HG02759 (cell line): ENCODE measurements around the gene PDZD2.
A peak's percentile ranks its signal among the peaks of the same experiment; 100 is the strongest.

ENCODE experiments used
- ATAC-seq: cut with Tn5 transposase; IDR thresholded peaks from one replicate; pipeline ENCODE4 v1.9.1; 2021; ENCODE audit warnings: mild to moderate bottlenecking, moderate library complexity; ENCODE audit not compliant: unreplicated experiment

PDZD2 gene

DNA sequence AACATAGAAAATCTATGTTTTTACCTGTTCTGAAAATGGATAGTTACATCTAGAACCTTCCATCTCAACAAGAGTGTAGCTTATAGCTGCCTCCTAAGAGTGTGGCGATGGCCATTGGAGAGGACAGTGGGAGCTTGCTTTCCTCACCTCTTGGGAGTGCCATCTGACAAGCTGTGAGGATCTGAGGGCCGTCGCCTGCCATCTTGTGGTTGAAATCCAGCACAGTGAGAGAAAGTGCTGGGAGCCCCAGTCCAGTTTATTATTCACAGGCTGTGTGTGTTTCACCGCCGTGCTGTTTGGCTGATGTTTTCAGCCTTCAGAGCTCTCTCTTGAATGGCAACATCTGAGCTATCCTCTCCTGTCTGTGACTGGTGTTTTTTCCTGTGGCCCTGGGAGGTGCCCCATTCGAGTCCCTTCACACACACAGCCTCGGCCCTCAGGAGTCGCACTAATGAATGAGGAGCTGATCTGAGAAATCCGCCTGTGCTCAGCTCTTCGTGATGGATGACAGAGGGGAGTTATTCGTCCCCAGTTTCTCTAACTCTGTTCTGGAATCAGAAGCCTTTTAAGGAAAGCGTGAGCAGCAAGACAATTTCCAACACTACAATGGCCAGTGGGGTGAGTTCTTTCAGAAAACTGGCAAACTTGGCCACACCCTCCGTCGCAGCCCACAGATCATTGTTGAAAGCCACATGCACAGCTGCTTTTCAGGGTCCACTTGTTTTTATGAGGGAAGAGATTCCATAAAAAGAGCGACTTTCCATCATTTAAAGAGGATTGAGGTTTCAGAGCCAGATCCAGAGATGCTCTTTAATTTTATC, 170.3 kb downstream of the PDZD2 start:
- peak; percentile 66 for ATAC-seq

DNA sequence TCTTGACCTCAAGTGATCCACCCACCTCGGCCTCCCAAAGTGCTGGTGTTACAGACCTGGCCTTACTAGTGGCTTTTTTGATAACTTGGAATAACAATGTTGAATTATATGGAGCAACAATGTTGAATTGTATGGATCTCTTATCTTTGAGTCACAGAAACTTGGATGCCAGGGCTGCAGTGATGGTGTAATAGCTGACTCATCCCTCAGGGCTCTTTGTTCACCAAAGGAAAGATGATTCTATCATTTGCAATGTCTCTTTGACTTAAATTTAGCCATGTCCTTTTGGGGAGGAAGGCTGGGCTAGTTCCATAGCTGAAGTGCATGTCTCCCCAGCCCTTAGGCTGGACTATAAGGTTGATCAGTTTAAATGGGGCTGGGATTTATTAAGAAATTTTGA, 172.3 kb downstream of the PDZD2 start:
- no peak for ATAC-seq

DNA sequence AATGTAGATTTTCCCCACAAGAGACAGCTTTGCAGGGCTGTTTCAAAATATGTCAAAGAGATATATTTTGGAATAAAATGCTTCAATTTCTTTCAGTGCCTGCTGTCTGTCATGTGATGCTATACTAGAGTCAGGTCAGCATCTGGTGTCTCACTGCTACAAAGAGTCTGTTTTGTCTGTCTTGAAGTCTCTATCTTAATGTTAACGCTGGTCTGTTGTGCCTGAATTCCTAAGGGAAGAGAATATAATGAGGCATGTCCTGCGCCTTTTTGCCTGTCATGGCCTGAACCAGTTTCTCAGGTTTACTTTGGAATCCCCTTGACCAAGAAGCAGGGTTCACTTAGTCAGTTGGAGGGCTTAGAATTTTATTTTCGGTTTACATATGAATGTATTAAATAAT, 176.4 kb downstream of the PDZD2 start:
- no peak for ATAC-seq

DNA sequence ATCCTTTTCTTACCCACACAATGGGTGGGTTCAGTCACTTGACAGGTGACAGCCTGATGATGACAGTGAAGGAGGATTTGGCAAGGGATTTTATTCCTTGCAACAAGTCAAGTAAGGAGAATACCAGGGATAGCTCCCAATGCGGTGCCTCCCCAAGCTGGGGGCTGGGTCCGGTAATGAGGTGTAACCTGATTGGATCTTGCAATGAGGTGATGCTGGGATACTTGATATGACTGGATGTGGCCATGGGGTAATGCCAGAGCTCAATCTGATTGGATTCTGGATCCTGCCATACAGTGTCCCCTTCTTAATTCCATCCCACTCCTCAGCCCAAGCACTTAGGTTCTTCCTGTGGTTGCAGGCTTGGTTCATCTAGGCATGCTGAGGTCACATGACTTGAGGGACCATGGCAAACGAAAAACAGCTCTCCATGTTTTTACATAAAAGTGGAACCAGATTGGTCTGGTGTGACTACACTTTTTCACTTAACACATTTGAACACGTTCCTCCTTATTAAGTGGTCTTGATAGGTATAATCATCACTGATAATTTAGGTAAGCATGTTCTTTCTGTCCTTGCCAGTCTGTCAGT, 181.1 kb downstream of the PDZD2 start:
- ATAC-seq = no peak

DNA sequence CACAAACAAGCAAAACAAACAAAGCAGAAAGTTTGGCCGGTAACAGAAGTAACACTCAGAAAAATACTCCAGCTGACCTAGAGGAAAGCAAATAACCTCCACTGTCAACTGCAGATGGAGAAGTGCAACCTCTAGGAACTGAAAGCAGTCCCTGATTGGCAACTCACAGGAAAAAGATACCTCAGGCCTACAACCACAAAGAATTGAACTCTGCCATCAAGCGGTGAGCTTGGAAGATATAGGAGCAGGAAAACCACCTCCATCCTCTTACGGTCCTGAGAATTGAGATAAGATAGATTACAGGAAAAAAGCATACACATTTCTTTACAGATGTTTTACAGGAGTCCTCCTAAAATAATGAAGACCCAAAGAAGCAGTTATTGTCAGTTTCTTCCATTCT, 184.5 kb downstream of the PDZD2 start:
- ATAC-seq = no peak

DNA sequence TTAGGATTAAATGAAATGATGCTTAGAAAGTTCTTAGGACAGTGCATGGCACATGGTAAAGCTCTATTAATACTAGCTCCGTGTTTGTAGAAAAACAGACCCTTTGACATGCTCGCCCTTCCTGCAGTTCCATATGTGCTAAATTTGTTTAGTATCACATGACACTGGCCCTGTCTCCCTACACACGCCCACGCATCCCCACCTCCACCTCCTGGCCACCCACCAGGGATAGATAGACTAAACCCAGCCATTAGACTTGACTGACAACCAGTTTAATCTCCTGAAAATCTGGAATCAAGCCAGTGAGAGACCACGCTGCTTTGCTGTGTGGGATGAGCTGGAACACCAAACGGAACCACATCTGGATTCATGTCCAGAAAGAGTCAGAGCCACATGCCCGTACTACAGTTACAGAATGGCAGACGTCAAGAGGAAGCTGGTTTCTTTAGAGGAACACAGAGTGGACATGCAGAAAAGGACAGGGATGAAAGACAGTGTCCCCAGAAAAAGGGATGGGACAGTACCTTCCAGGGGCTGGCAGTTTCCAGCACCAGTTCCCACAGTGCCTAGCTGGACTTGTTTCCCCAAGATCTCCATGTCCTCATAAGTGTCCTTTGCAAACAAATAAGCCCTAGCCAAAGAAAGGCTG, 186.1 kb downstream of the PDZD2 start:
- ATAC-seq = no peak

DNA sequence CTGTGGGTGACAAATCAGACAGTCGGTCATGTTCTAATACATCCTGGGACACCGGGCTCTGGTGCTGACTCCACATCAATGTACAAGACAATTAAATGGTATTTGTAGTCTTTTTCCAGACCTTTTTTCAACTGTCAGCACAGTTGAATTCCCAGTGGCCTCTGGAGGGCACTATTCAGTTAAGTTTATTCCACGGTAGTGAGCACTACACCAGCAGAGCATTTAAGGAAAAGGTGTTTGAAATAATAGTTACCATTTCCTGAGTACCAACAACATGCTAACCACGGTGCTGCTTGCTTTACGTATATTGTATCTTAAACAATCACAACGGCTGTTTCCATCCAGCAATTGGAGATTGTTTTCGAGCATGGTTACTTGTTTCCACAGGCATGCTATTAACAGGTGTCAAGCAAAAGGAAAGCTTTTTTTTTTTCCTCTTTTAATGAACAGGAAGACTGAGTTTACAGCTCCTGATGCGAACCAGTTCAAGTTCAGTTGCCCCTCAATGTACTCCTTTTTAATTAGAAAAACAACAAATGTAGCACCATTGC, 186.7 kb downstream of the PDZD2 start:
- ATAC-seq = no peak

DNA sequence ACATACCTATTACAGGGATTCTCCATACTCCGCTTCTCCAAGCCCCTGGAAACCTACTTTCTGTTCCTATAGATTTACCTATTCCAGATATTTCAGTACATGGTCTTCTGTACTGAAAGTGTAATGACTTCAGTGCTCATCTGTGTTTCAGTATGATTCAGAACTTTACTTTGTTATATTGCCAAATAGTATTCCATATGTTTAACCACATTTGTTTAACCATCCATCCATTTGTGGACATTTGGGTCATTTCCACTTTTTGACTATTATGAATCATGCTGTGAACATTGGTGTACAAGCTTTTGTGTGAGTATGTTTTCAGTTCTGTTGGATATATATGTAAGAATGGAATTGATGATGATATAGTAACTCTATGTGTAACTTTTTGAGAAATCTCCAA, 188.9 kb downstream of the PDZD2 start:
- ATAC-seq = no peak

DNA sequence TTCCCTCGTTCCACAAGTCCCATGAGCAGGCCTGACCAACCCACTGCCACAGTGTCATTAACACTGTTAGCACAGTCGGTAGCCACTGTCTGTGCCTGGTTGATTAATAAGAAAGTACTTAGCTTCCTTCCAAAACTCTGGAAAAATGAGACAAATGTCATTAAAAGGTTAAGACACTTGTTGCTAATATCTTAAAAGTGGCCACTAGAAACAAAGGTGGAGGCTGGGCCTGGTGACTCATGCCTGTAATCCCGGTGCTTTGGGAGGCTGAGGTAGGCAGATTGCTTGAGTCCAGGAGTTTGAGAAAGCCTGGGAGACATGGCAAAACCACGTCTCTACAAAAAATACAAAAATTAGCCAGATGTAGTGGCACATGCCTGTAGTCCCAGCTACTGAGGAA, 194.0 kb downstream of the PDZD2 start:
- ATAC-seq = no peak

DNA sequence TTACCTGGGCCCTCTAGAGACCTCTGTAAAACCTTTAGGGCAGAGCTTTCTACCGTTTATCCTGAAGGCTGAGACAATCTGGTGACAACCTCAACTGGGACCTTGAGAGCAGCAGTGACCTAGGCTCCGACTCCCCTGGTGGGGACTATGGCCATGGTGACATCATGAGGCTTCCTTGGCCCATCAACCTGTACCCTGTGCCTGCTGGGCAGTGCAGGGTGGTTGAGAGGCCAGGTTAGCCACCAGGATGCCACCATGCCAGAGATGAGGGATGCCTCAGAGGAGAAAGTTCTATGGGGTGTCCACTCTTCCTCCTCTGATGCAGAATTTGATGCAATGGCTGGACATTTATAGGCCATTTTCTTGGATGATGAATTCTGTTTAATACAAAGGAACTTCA, 194.8 kb downstream of the PDZD2 start:
- ATAC-seq = no peak

DNA sequence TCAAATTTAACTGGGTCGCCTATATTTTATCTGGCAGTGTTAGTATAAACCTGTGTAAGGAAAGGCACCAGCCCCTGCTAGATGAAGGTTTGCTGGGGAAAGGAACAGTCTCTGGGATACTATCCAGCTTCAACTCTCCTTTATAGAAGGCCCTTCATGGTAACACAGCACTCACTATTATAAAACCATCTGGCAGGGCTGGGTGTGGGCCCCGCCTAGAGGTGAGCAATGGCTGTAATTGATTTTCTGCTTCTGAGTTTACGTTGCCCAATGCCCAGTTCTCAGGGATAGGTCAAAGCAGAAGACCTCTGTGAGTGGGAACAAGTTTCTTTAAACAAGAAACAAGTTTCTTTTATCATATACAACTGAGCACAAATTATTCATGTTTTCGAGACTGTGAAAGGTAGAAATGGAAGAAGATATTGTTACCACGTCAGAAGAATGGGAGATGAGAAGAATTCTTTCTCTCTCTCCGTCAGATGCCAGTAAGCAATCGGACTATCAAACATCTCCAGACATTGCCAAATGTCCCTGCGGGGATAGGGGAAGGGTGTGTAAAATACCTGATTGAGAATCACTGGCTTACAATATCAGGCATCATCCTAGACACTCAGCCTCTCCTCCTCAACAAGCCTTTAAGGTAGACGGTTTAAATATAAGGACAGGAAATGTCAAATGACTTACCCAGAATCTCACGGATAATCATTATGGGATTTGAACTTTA, 205.9 kb downstream of the PDZD2 start:
- no peak for ATAC-seq

DNA sequence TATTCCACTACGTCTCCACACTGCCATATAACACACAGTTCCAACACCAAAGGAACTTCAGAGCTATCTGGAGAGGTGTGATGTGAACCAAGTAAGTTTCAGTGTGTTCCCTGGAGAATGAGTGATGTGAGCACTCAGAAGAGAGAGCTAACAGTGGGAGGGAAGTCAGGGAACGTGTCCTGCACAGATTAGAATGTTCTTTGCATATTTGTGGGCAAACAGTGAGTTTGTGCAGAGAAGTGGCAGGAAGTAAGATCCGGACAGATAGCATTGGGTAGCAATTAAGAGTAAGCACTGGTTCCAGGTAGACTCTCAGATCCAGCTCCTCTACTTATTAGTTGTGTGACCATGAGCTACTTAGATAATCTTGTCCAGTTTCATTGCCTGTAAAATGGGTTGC, 206.4 kb downstream of the PDZD2 start:
- no peak for ATAC-seq

DNA sequence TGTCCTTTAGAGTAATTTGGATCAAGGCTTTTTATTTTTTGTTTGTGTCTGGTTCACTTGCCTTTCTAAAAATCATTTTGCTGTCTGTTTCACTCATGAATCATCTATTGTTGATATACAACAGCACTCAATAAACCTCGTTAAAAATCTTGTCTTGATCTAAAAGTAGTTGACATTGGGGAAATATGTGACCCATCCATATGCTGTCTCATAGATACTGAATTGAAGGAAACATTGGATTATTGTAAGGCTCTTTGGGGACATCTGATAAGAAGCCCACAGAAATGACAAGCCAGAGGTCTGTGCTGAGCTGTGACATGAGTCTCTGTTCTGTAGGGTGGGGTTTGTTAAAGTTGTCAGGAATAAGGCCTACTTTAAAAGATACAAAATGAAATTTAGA, 208.0 kb downstream of the PDZD2 start:
- no peak for ATAC-seq

DNA sequence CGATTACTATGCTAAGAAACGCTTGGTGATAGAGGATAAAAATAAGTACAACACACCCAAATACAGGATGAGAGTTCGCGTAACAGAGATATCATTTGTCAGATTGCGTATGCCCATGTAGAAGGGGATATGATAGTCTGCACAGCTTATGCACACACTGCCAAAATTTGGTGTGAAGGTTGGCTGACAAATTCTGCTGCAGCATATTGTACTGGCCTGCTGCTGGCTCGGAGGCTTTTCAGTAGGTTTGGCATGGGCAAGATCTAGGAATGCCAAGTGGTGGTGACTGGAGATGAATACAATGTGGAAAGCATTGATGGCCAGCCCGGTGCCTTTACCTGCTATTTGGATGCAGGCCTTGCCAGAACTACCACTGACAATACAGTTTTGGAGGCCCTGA, 208.4 kb downstream of the PDZD2 start:
- no peak for ATAC-seq

DNA sequence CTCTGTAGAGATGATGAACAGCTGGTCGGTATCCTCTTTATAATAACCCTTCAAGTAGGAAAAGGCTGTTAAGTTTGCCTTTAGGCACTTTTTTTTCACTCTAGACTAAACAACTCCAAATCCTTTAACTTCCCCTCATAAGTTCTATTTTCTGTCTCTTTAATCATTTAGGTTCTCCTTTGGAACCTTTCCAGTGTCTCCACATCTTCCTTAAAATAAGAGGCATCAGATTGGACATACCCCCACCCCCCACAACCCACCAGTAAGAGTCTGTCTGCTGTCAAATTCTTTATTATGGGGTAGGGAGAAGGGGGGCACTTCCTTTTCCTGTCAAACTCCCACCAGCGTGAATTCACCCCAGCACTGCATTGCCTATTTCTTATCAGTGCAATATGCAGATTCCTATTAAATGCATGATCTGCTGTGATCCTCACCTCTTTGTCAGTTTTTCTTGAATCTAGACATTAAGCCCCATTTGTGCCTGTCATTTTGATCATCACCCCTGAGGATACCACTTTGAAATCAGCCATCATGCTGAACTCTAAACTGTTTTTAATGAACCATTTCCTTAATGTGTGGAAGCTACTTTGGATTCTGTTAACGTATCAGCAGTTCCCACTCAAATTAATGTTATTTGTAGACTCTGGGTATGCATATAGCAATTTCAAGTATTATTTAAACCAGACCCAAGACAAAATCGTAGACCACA, 212.2 kb downstream of the PDZD2 start:
- ATAC-seq = no peak

DNA sequence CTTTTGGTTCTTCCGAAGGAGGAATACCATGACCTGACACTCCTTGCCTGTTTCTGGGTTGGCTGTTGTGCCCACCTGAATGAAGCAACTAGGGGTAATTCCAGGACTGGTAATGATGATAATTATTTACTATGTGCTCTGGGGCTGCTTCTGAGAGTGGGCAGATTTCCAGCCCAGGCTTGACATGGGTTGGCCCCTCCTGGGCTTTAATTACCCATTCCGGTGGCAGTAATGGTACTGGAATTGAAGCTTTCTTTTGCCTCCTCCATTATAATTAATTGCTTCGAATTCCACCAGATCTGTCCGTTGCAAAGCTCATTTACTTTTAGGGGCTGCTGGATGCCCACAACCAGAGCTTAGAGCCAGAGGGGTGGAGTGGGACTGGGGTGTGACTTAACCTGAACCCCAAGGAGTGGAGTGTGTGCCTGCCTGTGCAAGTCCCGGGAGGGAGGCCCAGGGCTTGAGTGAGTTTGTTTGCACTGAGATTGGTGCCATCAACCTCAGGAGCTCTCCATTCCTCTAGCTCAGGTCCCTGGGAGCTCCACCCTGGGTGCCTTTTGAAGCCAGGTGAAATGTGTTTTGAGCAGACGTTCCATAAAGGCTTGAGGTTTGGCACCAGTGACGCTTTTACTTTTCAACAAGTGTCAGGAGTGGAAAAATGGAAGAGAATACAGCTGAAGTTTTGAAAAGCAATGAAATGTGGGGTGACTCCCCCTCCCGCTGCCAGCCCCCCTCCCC, 214.6 kb downstream of the PDZD2 start:
- no peak for ATAC-seq

DNA sequence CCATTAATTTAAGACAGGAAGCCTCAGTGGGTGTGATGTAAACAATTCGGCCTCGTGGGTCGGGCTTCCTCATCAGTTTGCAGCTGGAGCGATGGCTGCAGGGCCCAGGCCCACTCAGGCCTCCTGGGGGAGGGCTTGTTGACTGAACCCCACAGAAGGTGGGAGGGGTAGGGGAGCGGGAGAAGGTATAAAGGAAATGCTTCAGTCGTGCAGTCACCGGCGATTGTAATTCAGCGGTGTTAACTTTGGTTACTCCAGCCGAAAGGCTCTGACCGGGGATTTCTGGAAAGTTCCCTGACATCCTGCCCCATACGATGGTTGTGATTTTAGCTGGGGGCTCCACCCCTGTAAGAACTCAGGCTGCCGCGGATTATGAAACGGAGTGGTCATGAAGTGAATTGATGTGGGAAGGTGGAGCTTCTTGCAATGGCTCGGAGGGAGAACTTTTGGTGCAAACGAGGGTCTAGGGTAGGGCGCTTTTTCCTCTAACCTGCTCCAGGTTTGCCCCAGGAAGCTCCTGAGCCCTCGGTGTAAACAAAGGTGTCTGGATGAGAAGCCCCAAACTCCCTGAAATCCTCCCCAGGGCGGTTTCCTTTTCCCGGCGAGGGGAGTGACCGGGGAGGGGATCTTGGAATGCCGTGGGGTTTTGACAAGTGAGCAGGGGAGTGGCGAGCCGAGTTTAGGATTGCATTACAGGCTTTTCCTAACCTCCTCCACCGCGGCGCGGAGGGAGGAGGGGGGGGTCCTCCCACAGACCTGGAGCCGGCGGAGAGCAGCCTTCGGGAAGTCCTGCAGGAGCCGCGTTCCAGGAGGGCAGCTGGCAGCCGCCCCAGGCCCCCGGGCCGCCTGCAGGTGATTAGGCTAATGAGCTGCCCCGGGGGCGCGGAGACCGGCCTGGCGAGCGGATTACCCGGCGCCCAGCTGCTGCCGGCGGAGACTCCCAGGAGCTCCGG, 215.5 kb downstream of the PDZD2 start:
- ATAC-seq = no peak

DNA sequence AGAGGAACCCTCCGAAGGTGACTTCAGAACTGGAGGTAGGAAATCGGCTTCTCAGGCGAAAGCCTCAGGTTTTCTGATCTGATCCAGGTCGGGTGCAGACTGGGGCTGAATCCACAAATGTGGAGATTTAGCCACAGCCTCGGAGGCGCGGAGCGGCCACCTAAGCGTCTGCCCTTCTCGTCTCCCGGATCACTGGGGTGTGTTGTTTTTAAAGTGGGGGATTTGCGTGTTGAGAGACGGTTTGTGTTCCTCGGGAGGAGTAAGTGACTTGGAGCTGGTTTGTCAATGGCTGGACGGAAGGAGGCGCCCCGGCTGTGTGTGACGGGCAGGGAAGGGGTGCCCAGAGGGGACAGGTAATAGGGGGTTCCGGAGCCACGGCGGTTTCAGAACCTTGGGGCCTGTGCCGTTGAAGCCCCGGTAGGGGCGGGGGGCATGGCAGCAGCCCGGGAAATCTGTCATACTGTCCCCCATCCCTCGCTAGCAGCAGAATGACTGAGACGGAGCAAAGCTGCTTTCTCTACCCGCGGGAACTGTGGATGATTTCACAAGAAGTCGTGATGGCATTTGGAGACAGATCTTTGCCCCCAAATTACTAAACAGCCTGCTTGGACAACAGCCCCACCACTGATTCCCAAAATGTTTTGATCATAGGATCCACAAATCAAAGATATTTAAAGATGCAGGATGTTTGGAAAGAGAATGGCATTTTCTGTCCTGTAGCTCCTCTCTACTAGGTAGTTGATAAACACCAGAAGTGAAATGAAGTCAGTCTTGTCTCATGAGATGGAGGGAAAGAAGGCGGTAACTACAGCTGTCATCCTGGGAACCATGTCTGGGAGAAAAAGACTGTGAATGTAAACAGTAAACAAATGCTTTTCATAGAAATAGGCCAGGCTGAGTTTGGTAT, 216.5 kb downstream of the PDZD2 start:
- ATAC-seq = no peak
